K562 (cell line): ENCODE data around the gene EXTL1. TPM values are rescaled to one million over a fixed set of nuclear protein-coding genes. Genes with fewer than 3 reads are reported as not detected.

Experiments
- ARID1B ChIP-seq: fragments of 450-650 bp; IDR thresholded peaks from 2 replicates; pipeline ENCODE4 v1.6.1; 2016; ENCODE audit warnings: antibody characterized with exemption, mild to moderate bottlenecking, inconsistent platforms
- CBFA2T2 ChIP-seq: fragments of 450-650 bp; conservative IDR thresholded peaks from 2 replicates; pipeline ENCODE4 v1.6.1; 2017; ENCODE audit warnings: mild to moderate bottlenecking
- EHMT2 ChIP-seq: fragments of 450-650 bp; IDR thresholded peaks from 2 replicates; pipeline ENCODE4 v1.6.1; 2018; ENCODE audit warnings: antibody characterized with exemption
- FOXA3 ChIP-seq, 2 experiments: fragments of 450-650 bp in 1 of 2; sonication (generic) in 1 of 2; formaldehyde crosslinking; IDR thresholded peaks in 1 of 2; conservative IDR thresholded peaks in 1 of 2; 2 replicates each; pipeline versions ENCODE4 v1.4.0 to v1.8.0; 2020 to 2022; ENCODE audit warnings: mild to moderate bottlenecking in 2 of 2, missing genetic modification reagents in 1 of 2
- GATA2 ChIP-seq: sonication (generic); formaldehyde crosslinking; IDR thresholded peaks from 2 replicates; pipeline ENCODE4 v1.4.0; 2020; ENCODE audit warnings: mild to moderate bottlenecking, missing genetic modification reagents
- JUND ChIP-seq, 2 experiments: IDR thresholded peaks; 2 replicates in 1 of 2; 3 replicates in 1 of 2; pipeline ENCODE4 v1.6.1; 2011; ENCODE audit warnings: borderline replicate concordance in 2 of 2, low read depth in 2 of 2, low read length in 2 of 2, improper control_type of control experiment in 1 of 2, missing biosample characterization in 1 of 2, missing genetic modification characterization in 1 of 2, missing genetic modification reagents in 1 of 2
- KDM1A ChIP-seq, 2 experiments: fragments of 450-650 bp; IDR thresholded peaks; 2 replicates each; pipeline ENCODE4 v1.6.1; 2016; ENCODE audit warnings: mild to moderate bottlenecking in 2 of 2
- MTA2 ChIP-seq: fragments of 450-650 bp; IDR thresholded peaks from 2 replicates; pipeline ENCODE4 v1.6.1; 2016; ENCODE audit warnings: low read depth
- NCOR1 ChIP-seq: fragments of 450-650 bp; IDR thresholded peaks from 2 replicates; pipeline ENCODE4 v1.6.1; 2016; ENCODE audit warnings: mild to moderate bottlenecking, moderate library complexity
- RAD21 ChIP-seq, 2 experiments: fragments of 250-450 bp in 1 of 2; fragments of 450-650 bp in 1 of 2; sonication (Bioruptor Pico) in 1 of 2; formaldehyde crosslinking in 1 of 2; IDR thresholded peaks in 1 of 2; conservative IDR thresholded peaks in 1 of 2; 2 replicates each; pipeline versions ENCODE4 v1.4.0 to v1.8.0; 2020 to 2022; ENCODE audit warnings: mild to moderate bottlenecking in 2 of 2, moderate library complexity in 1 of 2
- SLC30A9 ChIP-seq: fragments of 250-450 bp; sonication (Bioruptor Pico); IDR thresholded peaks from 2 replicates; pipeline ENCODE4 v1.8.0; 2022; ENCODE audit warnings: mild to moderate bottlenecking, moderate library complexity
- SMARCA4 ChIP-seq: fragments of 450-650 bp; IDR thresholded peaks from 2 replicates; pipeline ENCODE4 v1.6.1; 2016
- SOX6 ChIP-seq: fragments of 450-650 bp; IDR thresholded peaks from 2 replicates; pipeline ENCODE4 v1.6.1; 2014; ENCODE audit warnings: mild to moderate bottlenecking
- TAL1 ChIP-seq: fragments of 450-650 bp; IDR thresholded peaks from 2 replicates; pipeline ENCODE4 v1.6.1; 2016; ENCODE audit warnings: mild to moderate bottlenecking
- ZNF830 ChIP-seq: fragments of 250-450 bp; sonication (Bioruptor Pico); IDR thresholded peaks from 2 replicates; pipeline ENCODE4 v1.5.0; 2021; ENCODE audit warnings: mild to moderate bottlenecking
- polyA plus RNA-seq, 8 experiments: library from polyadenylated mRNA; depleted of rRNA in 4 of 8; stranded (reverse) in 5 of 8; unstranded in 3 of 8; fragments of >200 nt; fragmentation: Nextera tagmentation in 2 of 8; fragmentation: Illumina TruSeq in 1 of 8; extraction: Ambion mirVana in 2 of 8; extraction: Trizol in 1 of 8; gene quantifications; 2 replicates each; pipeline versions ENCODE4 v1.2.1 to v1.2.3, GENCODE V29; 2011 to 2014; ENCODE audit warnings: inconsistent platforms in 1 of 8, missing spikeins in 1 of 8
- total RNA-seq, 7 experiments: library from RNA; depleted of rRNA in 6 of 7; stranded (reverse); fragments of >200 nt in 6 of 7; fragmentation: Illumina TruSeq in 2 of 7; extraction: Trizol in 2 of 7; gene quantifications; 2 replicates each; pipeline versions ENCODE4 v1.2.1 to v1.2.3, GENCODE V29; 2011 to 2021; ENCODE audit warnings: low replicate concordance in 1 of 7
- TF ChIP-seq, protein P1 (sequence below): fragments of 450-650 bp; formaldehyde crosslinking; IDR thresholded peaks from 2 replicates; pipeline ENCODE4 v1.4.0; 2020; ENCODE audit warnings: mild to moderate bottlenecking, moderate library complexity
- TF ChIP-seq, protein P2 (sequence below): sonication (generic); IDR thresholded peaks from 2 replicates; pipeline ENCODE4 v1.6.1; 2016
- TF ChIP-seq, protein P3 (sequence below): fragments of 450-650 bp; IDR thresholded peaks from 2 replicates; pipeline ENCODE4 v1.6.1; 2017; ENCODE audit warnings: antibody characterized with exemption, mild to moderate bottlenecking
- TF ChIP-seq, protein P4 (sequence below): fragments of 450-650 bp; IDR thresholded peaks from 2 replicates; pipeline ENCODE4 v1.6.1; 2017; ENCODE audit warnings: antibody characterized with exemption

Gene EXTL1
- total and polyA plus RNA-seq, 9 of the 15 experiments (the other 6 are each of a cell fraction or from before 2014, with no cell fraction given): 0.04 to 0.23 (median 0.08) TPM; not detected in 3

DNA sequence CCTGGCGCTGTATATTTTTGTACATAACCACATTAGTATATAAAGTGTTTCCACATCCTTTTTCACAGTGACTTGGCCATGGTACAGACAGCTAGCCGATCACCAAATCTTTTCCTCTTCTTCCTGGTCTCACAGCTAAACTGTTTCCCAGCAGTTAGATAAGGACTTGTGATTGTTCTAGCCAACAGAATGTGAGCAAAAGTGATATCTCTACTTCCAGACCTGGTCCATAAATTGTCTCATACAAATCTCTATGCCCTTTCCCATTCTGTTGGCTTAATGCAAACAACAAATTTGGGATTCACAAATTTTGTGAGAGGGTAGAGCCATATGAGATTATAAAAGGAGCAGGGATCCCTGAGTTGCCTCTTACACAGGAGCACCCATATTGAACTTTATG, 43.2 kb upstream of the EXTL1 start (continued):
- 0 out of 4 replicates have a peak, but pooled peaks of 1 of the 2 experiments have one; percentile 33 for TF ChIP-seq FOXA3 (CRISPR knock-in tag; conservative IDR thresholded peaks at IDR 0.05 in 1 of 2, IDR thresholded peaks at IDR 0.05 in 1 of 2)
- TF ChIP-seq JUND (IDR thresholded peaks at IDR 0.05; ENCODE audit: borderline replicate concordance, low read depth, low read length): peak; percentile 10; the same call in 1 of the 2 replicates
- TF ChIP-seq JUND (tag; IDR thresholded peaks at IDR 0.05; ENCODE audit: borderline replicate concordance, low read depth, low read length): peak; percentile 18; the same call in 1 of the 3 replicates
- TF ChIP-seq, protein P1, sequence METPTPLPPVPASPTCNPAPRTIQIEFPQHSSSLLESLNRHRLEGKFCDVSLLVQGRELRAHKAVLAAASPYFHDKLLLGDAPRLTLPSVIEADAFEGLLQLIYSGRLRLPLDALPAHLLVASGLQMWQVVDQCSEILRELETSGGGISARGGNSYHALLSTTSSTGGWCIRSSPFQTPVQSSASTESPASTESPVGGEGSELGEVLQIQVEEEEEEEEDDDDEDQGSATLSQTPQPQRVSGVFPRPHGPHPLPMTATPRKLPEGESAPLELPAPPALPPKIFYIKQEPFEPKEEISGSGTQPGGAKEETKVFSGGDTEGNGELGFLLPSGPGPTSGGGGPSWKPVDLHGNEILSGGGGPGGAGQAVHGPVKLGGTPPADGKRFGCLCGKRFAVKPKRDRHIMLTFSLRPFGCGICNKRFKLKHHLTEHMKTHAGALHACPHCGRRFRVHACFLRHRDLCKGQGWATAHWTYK (CRISPR knock-in tag): peak; percentile 62; the same call in 1 of the 2 replicates
- TF ChIP-seq GATA2 (CRISPR knock-in tag): 0 out of 2 replicates have a peak, but pooled peaks have one; percentile 13
- TF ChIP-seq RAD21 (CRISPR knock-in tag; conservative IDR thresholded peaks at IDR 0.05 in 1 of 2, IDR thresholded peaks at IDR 0.05 in 1 of 2): no peak; a peak in 1 of 4 replicates
- TF ChIP-seq ARID1B: peak; percentile 82
- TF ChIP-seq, protein P2, sequence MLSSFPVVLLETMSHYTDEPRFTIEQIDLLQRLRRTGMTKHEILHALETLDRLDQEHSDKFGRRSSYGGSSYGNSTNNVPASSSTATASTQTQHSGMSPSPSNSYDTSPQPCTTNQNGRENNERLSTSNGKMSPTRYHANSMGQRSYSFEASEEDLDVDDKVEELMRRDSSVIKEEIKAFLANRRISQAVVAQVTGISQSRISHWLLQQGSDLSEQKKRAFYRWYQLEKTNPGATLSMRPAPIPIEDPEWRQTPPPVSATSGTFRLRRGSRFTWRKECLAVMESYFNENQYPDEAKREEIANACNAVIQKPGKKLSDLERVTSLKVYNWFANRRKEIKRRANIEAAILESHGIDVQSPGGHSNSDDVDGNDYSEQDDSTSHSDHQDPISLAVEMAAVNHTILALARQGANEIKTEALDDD: peak; percentile 82
- peak; percentile 51 for TF ChIP-seq CBFA2T2
- TF ChIP-seq, protein P3, sequence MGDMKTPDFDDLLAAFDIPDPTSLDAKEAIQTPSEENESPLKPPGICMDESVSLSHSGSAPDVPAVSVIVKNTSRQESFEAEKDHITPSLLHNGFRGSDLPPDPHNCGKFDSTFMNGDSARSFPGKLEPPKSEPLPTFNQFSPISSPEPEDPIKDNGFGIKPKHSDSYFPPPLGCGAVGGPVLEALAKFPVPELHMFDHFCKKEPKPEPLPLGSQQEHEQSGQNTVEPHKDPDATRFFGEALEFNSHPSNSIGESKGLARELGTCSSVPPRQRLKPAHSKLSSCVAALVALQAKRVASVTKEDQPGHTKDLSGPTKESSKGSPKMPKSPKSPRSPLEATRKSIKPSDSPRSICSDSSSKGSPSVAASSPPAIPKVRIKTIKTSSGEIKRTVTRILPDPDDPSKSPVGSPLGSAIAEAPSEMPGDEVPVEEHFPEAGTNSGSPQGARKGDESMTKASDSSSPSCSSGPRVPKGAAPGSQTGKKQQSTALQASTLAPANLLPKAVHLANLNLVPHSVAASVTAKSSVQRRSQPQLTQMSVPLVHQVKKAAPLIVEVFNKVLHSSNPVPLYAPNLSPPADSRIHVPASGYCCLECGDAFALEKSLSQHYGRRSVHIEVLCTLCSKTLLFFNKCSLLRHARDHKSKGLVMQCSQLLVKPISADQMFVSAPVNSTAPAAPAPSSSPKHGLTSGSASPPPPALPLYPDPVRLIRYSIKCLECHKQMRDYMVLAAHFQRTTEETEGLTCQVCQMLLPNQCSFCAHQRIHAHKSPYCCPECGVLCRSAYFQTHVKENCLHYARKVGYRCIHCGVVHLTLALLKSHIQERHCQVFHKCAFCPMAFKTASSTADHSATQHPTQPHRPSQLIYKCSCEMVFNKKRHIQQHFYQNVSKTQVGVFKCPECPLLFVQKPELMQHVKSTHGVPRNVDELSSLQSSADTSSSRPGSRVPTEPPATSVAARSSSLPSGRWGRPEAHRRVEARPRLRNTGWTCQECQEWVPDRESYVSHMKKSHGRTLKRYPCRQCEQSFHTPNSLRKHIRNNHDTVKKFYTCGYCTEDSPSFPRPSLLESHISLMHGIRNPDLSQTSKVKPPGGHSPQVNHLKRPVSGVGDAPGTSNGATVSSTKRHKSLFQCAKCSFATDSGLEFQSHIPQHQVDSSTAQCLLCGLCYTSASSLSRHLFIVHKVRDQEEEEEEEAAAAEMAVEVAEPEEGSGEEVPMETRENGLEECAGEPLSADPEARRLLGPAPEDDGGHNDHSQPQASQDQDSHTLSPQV: 0 out of 2 replicates have a peak, but pooled peaks have one; percentile 9
- peak; percentile 55 for TF ChIP-seq SMARCA4
- TF ChIP-seq ZNF830 (CRISPR knock-in tag): no peak
- peak; percentile 89 for TF ChIP-seq SOX6
- TF ChIP-seq NCOR1: peak; percentile 46; the same call in 1 of the 2 replicates
- TF ChIP-seq SLC30A9 (CRISPR knock-in tag): no peak
- peak in 1 of 2 experiments; percentile 47; a peak in 1 of 4 replicates for TF ChIP-seq KDM1A (IDR thresholded peaks at IDR 0.05)
- 0 out of 2 replicates have a peak, but pooled peaks have one; percentile 18 for TF ChIP-seq MTA2
- TF ChIP-seq EHMT2: no peak
- TF ChIP-seq, protein P4, sequence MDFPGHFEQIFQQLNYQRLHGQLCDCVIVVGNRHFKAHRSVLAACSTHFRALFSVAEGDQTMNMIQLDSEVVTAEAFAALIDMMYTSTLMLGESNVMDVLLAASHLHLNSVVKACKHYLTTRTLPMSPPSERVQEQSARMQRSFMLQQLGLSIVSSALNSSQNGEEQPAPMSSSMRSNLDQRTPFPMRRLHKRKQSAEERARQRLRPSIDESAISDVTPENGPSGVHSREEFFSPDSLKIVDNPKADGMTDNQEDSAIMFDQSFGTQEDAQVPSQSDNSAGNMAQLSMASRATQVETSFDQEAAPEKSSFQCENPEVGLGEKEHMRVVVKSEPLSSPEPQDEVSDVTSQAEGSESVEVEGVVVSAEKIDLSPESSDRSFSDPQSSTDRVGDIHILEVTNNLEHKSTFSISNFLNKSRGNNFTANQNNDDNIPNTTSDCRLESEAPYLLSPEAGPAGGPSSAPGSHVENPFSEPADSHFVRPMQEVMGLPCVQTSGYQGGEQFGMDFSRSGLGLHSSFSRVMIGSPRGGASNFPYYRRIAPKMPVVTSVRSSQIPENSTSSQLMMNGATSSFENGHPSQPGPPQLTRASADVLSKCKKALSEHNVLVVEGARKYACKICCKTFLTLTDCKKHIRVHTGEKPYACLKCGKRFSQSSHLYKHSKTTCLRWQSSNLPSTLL: no peak
- TF ChIP-seq TAL1: peak; percentile 64
